ENCODE measurements around the gene ENPEP.

DNA sequence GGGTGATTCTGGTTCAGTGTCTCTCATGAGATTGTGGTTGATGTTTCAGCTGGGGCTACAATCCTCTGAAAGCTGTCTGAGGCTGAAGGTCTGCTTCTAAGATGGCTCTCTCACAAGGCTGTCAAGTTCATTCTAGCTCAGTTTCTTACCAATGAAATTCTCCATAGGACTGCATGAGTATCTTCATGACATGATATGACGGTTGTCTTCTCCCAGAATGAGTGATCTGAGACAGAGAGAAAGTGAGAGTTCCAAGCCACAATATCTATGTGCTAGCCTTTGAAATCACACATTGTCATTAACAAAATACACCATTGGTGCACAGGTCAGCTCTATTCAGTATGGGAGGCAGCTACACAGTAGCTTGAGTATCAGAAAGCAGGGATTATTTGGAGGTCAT, 119.6 kb downstream of the ENPEP start:
- TF ChIP-seq CTCF (optimal IDR thresholded peaks at IDR 0.05 in 1 of 3, IDR thresholded peaks at IDR 0.05 in 1 of 3, conservative IDR thresholded peaks at IDR 0.05 in 1 of 3; ENCODE audit: extremely low read depth in 1 of 3, insufficient read depth in 2 of 3, low read length in 3 of 3) (no peak), EZH2 (IDR thresholded peaks at IDR 0.05; ENCODE audit: low read length) (no peak)
